ENCODE data around the gene ZBTB7B.

The ZBTB7B gene

GRCh38 chr1:155005076-155006011 is 2.7 kb downstream of the ZBTB7B start:
- peaks cover 21% of the 10 kb centered on the region for H3K79me2 ChIP-seq (ENCODE audit: control insufficient read depth, insufficient read depth, low read length)
- H3K4ac ChIP-seq (ENCODE audit: low read depth, low read length): no peak overlapping the region
- no peak overlapping the region for H4K8ac ChIP-seq (ENCODE audit: low read depth, low read length)
- peaks cover 15% of the 10 kb centered on the region for H3K4me1 ChIP-seq (ENCODE audit: control insufficient read depth, low read depth, low read length)
- no CpG with 5 or more reads among the region's 17 CpGs for WGBS (ENCODE audit: extremely low coverage, insufficient coverage, low lambda C conversion rate)
- H2BK120ac ChIP-seq (ENCODE audit: low read depth, low read length): no peak overlapping the region
- no peak overlapping the region for H3K23ac ChIP-seq (ENCODE audit: low read length)
- H3K36me3 ChIP-seq (ENCODE audit: control insufficient read depth, insufficient read depth, low read length): no peaks in the 10 kb centered on the region
- no peak for DNase-seq
- H3K9ac ChIP-seq (ENCODE audit: low read length): no peak overlapping the region
- no peak overlapping the region for H3K4me3 ChIP-seq (ENCODE audit: low read length)
- no peak overlapping the region for H4K5ac ChIP-seq (ENCODE audit: low read length)
- H2BK15ac ChIP-seq (replicated peaks; ENCODE audit: low read depth): no peak overlapping the region
- peak overlapping the region; percentile 17 for H3K56ac ChIP-seq (ENCODE audit: low read length)
- H3K27ac ChIP-seq (ENCODE audit: low read depth, low read length): no peak overlapping the region
- H2BK5ac ChIP-seq (ENCODE audit: low read length): no peak overlapping the region
- no peak overlapping the region for H2AK5ac ChIP-seq (ENCODE audit: low read length)
- no peaks in the 10 kb centered on the region for H3K27me3 ChIP-seq (ENCODE audit: insufficient read depth, low read length, poor library complexity)
- peaks cover 5% of the 10 kb centered on the region for H3K79me1 ChIP-seq (ENCODE audit: low read length)
- no peak overlapping the region for H3K18ac ChIP-seq (ENCODE audit: low read length)
- H3K4me2 ChIP-seq (ENCODE audit: low read length): no peak overlapping the region

- Histone ChIP-seq H3K27ac (ENCODE audit: low read depth, low read length) (no peak overlapping the region), H3K79me2 (ENCODE audit: control insufficient read depth, insufficient read depth, low read length) (peaks cover 21% of the 10 kb centered on the region), H3K4me1 (ENCODE audit: control insufficient read depth, low read depth, low read length) (peaks cover 15% of the 10 kb centered on the region), H3K9ac (ENCODE audit: low read length) (no peak overlapping the region), H4K5ac (ENCODE audit: low read length) (no peak overlapping the region), H2BK5ac (ENCODE audit: low read length) (no peak overlapping the region), H3K36me3 (ENCODE audit: control insufficient read depth, insufficient read depth, low read length) (no peaks in the 10 kb centered on the region), H3K4ac (ENCODE audit: low read depth, low read length) (no peak overlapping the region), H2BK15ac (replicated peaks; ENCODE audit: low read depth) (no peak overlapping the region), H3K27me3 (ENCODE audit: insufficient read depth, low read length, poor library complexity) (no peaks in the 10 kb centered on the region), H2AK5ac (ENCODE audit: low read length) (no peak overlapping the region), H4K8ac (ENCODE audit: low read depth, low read length) (no peak overlapping the region), H3K23ac (ENCODE audit: low read length) (no peak overlapping the region), H3K18ac (ENCODE audit: low read length) (no peak overlapping the region), H3K56ac (ENCODE audit: low read length) (no peak overlapping the region), H3K4me2 (ENCODE audit: low read length) (no peak overlapping the region), H2BK120ac (ENCODE audit: low read depth, low read length) (no peak overlapping the region), H3K79me1 (ENCODE audit: low read length) (peaks cover 7% of the 10 kb centered on the region), H3K4me3 (ENCODE audit: low read length) (no peak overlapping the region)
- no CpG with 5 or more reads among the region's 2 CpGs for WGBS (ENCODE audit: extremely low coverage, insufficient coverage, low lambda C conversion rate)
- peak; percentile 74 for DNase-seq
These were observed 4.0 kb downstream of the ZBTB7B start for GRCh38 chr1:155006601-155007101.

GRCh38 chr1:155007251-155007828 is 4.7 kb downstream of the ZBTB7B start:
- H3K27me3 ChIP-seq (ENCODE audit: insufficient read depth, low read length, poor library complexity): no peaks in the 10 kb centered on the region
- no peak for DNase-seq
- WGBS (ENCODE audit: extremely low coverage, insufficient coverage, low lambda C conversion rate): no CpG with 5 or more reads among the region's 6 CpGs
- no peak overlapping the region for H3K4me2 ChIP-seq (ENCODE audit: low read length)
- H3K23ac ChIP-seq (ENCODE audit: low read length): no peak overlapping the region
- no peak overlapping the region for H3K4ac ChIP-seq (ENCODE audit: low read depth, low read length)
- H3K56ac ChIP-seq (ENCODE audit: low read length): no peak overlapping the region
- peaks cover 19% of the 10 kb centered on the region for H3K4me1 ChIP-seq (ENCODE audit: control insufficient read depth, low read depth, low read length)
- H4K8ac ChIP-seq (ENCODE audit: low read depth, low read length): no peak overlapping the region
- no peaks in the 10 kb centered on the region for H3K36me3 ChIP-seq (ENCODE audit: control insufficient read depth, insufficient read depth, low read length)
- H3K79me2 ChIP-seq (ENCODE audit: control insufficient read depth, insufficient read depth, low read length): peaks cover 21% of the 10 kb centered on the region
- no peak overlapping the region for H2BK15ac ChIP-seq (replicated peaks; ENCODE audit: low read depth)
- no peak overlapping the region for H2AK5ac ChIP-seq (ENCODE audit: low read length)
- no peak overlapping the region for H3K18ac ChIP-seq (ENCODE audit: low read length)
- H3K4me3 ChIP-seq (ENCODE audit: low read length): no peak overlapping the region
- no peak overlapping the region for H4K5ac ChIP-seq (ENCODE audit: low read length)
- peaks cover 7% of the 10 kb centered on the region for H3K79me1 ChIP-seq (ENCODE audit: low read length)
- H2BK120ac ChIP-seq (ENCODE audit: low read depth, low read length): no peak overlapping the region
- H3K9ac ChIP-seq (ENCODE audit: low read length): no peak overlapping the region
- H3K27ac ChIP-seq (ENCODE audit: low read depth, low read length): no peak overlapping the region
- H2BK5ac ChIP-seq (ENCODE audit: low read length): no peak overlapping the region

GRCh38 chr1:155008015-155008941 is 5.7 kb downstream of the ZBTB7B start:
- no peak overlapping the region for H2AK5ac ChIP-seq (ENCODE audit: low read length)
- peak; percentile 38 for DNase-seq
- H3K27ac ChIP-seq (ENCODE audit: low read depth, low read length): no peak overlapping the region
- H3K56ac ChIP-seq (ENCODE audit: low read length): peak overlapping the region; percentile 83
- no peak overlapping the region for H3K4ac ChIP-seq (ENCODE audit: low read depth, low read length)
- H2BK15ac ChIP-seq (replicated peaks; ENCODE audit: low read depth): no peak overlapping the region
- no peak overlapping the region for H3K4me3 ChIP-seq (ENCODE audit: low read length)
- peak overlapping the region; percentile 42 for H3K9ac ChIP-seq (ENCODE audit: low read length)
- peaks cover 16% of the 10 kb centered on the region for H3K79me2 ChIP-seq (ENCODE audit: control insufficient read depth, insufficient read depth, low read length)
- peak overlapping the region; percentile 35 for H4K5ac ChIP-seq (ENCODE audit: low read length)
- H3K23ac ChIP-seq (ENCODE audit: low read length): peak overlapping the region; percentile 18
- H3K4me1 ChIP-seq (ENCODE audit: control insufficient read depth, low read depth, low read length): peaks cover 21% of the 10 kb centered on the region
- H2BK5ac ChIP-seq (ENCODE audit: low read length): no peak overlapping the region
- H3K79me1 ChIP-seq (ENCODE audit: low read length): peaks cover 7% of the 10 kb centered on the region
- H4K8ac ChIP-seq (ENCODE audit: low read depth, low read length): no peak overlapping the region
- no peaks in the 10 kb centered on the region for H3K36me3 ChIP-seq (ENCODE audit: control insufficient read depth, insufficient read depth, low read length)
- H3K4me2 ChIP-seq (ENCODE audit: low read length): no peak overlapping the region
- H3K27me3 ChIP-seq (ENCODE audit: insufficient read depth, low read length, poor library complexity): no peaks in the 10 kb centered on the region
- WGBS (ENCODE audit: extremely low coverage, insufficient coverage, low lambda C conversion rate): no CpG with 5 or more reads among the region's 16 CpGs
- no peak overlapping the region for H2BK120ac ChIP-seq (ENCODE audit: low read depth, low read length)
- no peak overlapping the region for H3K18ac ChIP-seq (ENCODE audit: low read length)

- WGBS (ENCODE audit: extremely low coverage, insufficient coverage, low lambda C conversion rate): no CpG with 5 or more reads among the region's 12 CpGs
- no peak overlapping the region for H3K18ac ChIP-seq (ENCODE audit: low read length)
These were observed 6.7 kb downstream of the ZBTB7B start for GRCh38 chr1:155009221-155009711.

More at GRCh38 chr1:155009221-155009711, 6.7 kb downstream of the ZBTB7B start:
- no peaks in the 10 kb centered on the region for H3K27me3 ChIP-seq (ENCODE audit: insufficient read depth, low read length, poor library complexity)
- peak overlapping the region; percentile 10 for H3K4ac ChIP-seq (ENCODE audit: low read depth, low read length)
- H3K27ac ChIP-seq (ENCODE audit: low read depth, low read length): no peak overlapping the region
- H3K4me1 ChIP-seq (ENCODE audit: control insufficient read depth, low read depth, low read length): peaks cover 24% of the 10 kb centered on the region
- H3K36me3 ChIP-seq (ENCODE audit: control insufficient read depth, insufficient read depth, low read length): no peaks in the 10 kb centered on the region
- no peak overlapping the region for H3K4me2 ChIP-seq (ENCODE audit: low read length)
- H4K5ac ChIP-seq (ENCODE audit: low read length): no peak overlapping the region
- no peak overlapping the region for H2BK5ac ChIP-seq (ENCODE audit: low read length)
- H2AK5ac ChIP-seq (ENCODE audit: low read length): no peak overlapping the region
- H3K79me2 ChIP-seq (ENCODE audit: control insufficient read depth, insufficient read depth, low read length): peaks cover 13% of the 10 kb centered on the region
- peak overlapping the region; percentile 83 for H3K56ac ChIP-seq (ENCODE audit: low read length)
- DNase-seq: no peak
- H2BK15ac ChIP-seq (replicated peaks; ENCODE audit: low read depth): no peak overlapping the region
- no peak overlapping the region for H3K4me3 ChIP-seq (ENCODE audit: low read length)
- H2BK120ac ChIP-seq (ENCODE audit: low read depth, low read length): no peak overlapping the region
- H3K23ac ChIP-seq (ENCODE audit: low read length): no peak overlapping the region
- H3K9ac ChIP-seq (ENCODE audit: low read length): peak overlapping the region; percentile 46
- no peak overlapping the region for H4K8ac ChIP-seq (ENCODE audit: low read depth, low read length)
- peaks cover 6% of the 10 kb centered on the region for H3K79me1 ChIP-seq (ENCODE audit: low read length)

All from mesendoderm (in vitro differentiated cells).